T-helper 17 cell (primary cell): ENCODE measurements around the gene CCKAR. TPM values are rescaled to one million over a fixed set of nuclear protein-coding genes. Genes with fewer than 3 reads are reported as not detected.

Source experiments
- ATAC-seq: fragments of 150-1000 bp; cut with Tn5 transposase; 2 replicates; pipeline ENCODE4 v1.10.0; 2021; ENCODE audit warnings: mild to moderate bottlenecking, moderate library complexity
- DNase-seq, 3 donors: peaks; one replicate each; pipeline versions ENCODE4 v3.0.0 to v3.0.0-alpha.2; 2020 to 2021
- H3K9me3 ChIP-seq: one replicate; pipeline ENCODE4 v1.7.0; 2013; ENCODE audit warnings: low read length, mild to moderate bottlenecking; ENCODE audit not compliant: control insufficient read depth, poor library complexity, severe bottlenecking
- H3K27ac Mint-ChIP-seq: one replicate; pipeline ENCODE4 v1.8.0; 2022; ENCODE audit warnings: mild to moderate bottlenecking, moderate library complexity, mixed read lengths
- H3K27me3 Mint-ChIP-seq: one replicate; pipeline ENCODE4 v1.8.0; 2022; ENCODE audit warnings: mixed read lengths
- H3K36me3 Mint-ChIP-seq: one replicate; pipeline ENCODE4 v1.8.0; 2022; ENCODE audit warnings: low read depth, mixed read lengths
- H3K4me1 Mint-ChIP-seq: one replicate; pipeline ENCODE4 v1.8.0; 2022; ENCODE audit warnings: mild to moderate bottlenecking, mixed read lengths
- H3K4me3 Mint-ChIP-seq: one replicate; pipeline ENCODE4 v1.8.0; 2022; ENCODE audit warnings: mild to moderate bottlenecking, moderate library complexity, mixed read lengths
- total RNA-seq, 4 donors: library from RNA in 2 of 4; stranded (reverse) in 2 of 4; gene quantifications; one replicate each; pipeline ENCODE4 v1.2.3 and lab custom pipeline; 2022 to 2026

The CCKAR gene
- total RNA-seq, 2 donors from 2014 or later, result not detected

GRCh38 chr4:26462874-26463273 is 27.4 kb downstream of the CCKAR start:
- peaks cover 4% of the 10 kb centered on the region for H3K36me3 Mint-ChIP-seq
- peaks cover 7% of the 10 kb centered on the region for H3K4me1 Mint-ChIP-seq
- ATAC-seq (no peak), DNase-seq (no peak)
- peaks cover 25% of the 10 kb centered on the region for H3K27me3 Mint-ChIP-seq
- no peak overlapping the region for H3K4me3 Mint-ChIP-seq
- H3K27ac Mint-ChIP-seq, result no peak overlapping the region
- no peaks in the 10 kb centered on the region for H3K9me3 ChIP-seq

- DNase-seq, result no peak
- no peak overlapping the region for H3K27ac Mint-ChIP-seq
- H3K9me3 ChIP-seq, result no peaks in the 10 kb centered on the region
- peak overlapping the region; percentile 61 for H3K4me3 Mint-ChIP-seq
- no peak for ATAC-seq
- peaks cover under 1% of the 10 kb centered on the region for H3K36me3 Mint-ChIP-seq
- H3K4me1 Mint-ChIP-seq, result peaks cover 11% of the 10 kb centered on the region
- peaks cover 15% of the 10 kb centered on the region for H3K27me3 Mint-ChIP-seq
Observed at GRCh38 chr4:26459756-26460530, 30.3 kb downstream of the CCKAR start.

- no peaks in the 10 kb centered on the region for H3K9me3 ChIP-seq
- Mint-ChIP-seq H3K27ac (no peak overlapping the region), H3K36me3 (no peaks in the 10 kb centered on the region), H3K4me3 (peak overlapping the region; percentile 61), H3K4me1 (peaks cover 11% of the 10 kb centered on the region), H3K27me3 (peaks cover 8% of the 10 kb centered on the region)
- ATAC-seq (peak; percentile 72), DNase-seq (no peak)
Observed at GRCh38 chr4:26459054-26459755, 31.1 kb downstream of the CCKAR start.

- H3K4me3 Mint-ChIP-seq, result peak overlapping the region; percentile 39
- peaks cover 11% of the 10 kb centered on the region for H3K4me1 Mint-ChIP-seq
- ATAC-seq, result peak; percentile 40
Observed at GRCh38 chr4:26458157-26458561, 32.1 kb downstream of the CCKAR start.

GRCh38 chr4:26457412-26457811 is 32.9 kb downstream of the CCKAR start:
- Mint-ChIP-seq H3K27ac (no peak overlapping the region), H3K36me3 (no peaks in the 10 kb centered on the region), H3K4me3 (peak overlapping the region; percentile 39), H3K27me3 (peaks cover 6% of the 10 kb centered on the region), H3K4me1 (peaks cover 11% of the 10 kb centered on the region)
- no peak for DNase-seq
- H3K9me3 ChIP-seq, result no peaks in the 10 kb centered on the region
- ATAC-seq, result no peak

More at GRCh38 chr4:26458157-26458561, 32.1 kb downstream of the CCKAR start:
- Mint-ChIP-seq H3K36me3 (no peaks in the 10 kb centered on the region), H3K27me3 (peaks cover 6% of the 10 kb centered on the region), H3K27ac (no peak overlapping the region)
- no peak for DNase-seq
- no peaks in the 10 kb centered on the region for H3K9me3 ChIP-seq

- no peak for ATAC-seq
- no peaks in the 10 kb centered on the region for H3K9me3 ChIP-seq
- Mint-ChIP-seq H3K27ac (no peak overlapping the region), H3K27me3 (peaks cover 11% of the 10 kb centered on the region), H3K36me3 (no peaks in the 10 kb centered on the region), H3K4me3 (no peak overlapping the region), H3K4me1 (peaks cover 13% of the 10 kb centered on the region)
- DNase-seq, result no peak
Observed at GRCh38 chr4:26455571-26455970, 34.7 kb downstream of the CCKAR start.

- no peaks in the 10 kb centered on the region for H3K9me3 ChIP-seq
- Mint-ChIP-seq H3K27me3 (peaks cover 11% of the 10 kb centered on the region), H3K4me3 (no peak overlapping the region), H3K36me3 (no peaks in the 10 kb centered on the region), H3K4me1 (peaks cover 13% of the 10 kb centered on the region), H3K27ac (no peak overlapping the region)
- DNase-seq, result no peak
- no peak for ATAC-seq
Observed at GRCh38 chr4:26454961-26455360, 35.3 kb downstream of the CCKAR start.

- DNase-seq (no peak), ATAC-seq (no peak)
- no peak overlapping the region for H3K27ac Mint-ChIP-seq
- H3K36me3 Mint-ChIP-seq, result no peaks in the 10 kb centered on the region
- no peak overlapping the region for H3K4me3 Mint-ChIP-seq
- H3K9me3 ChIP-seq, result no peaks in the 10 kb centered on the region
- peaks cover 11% of the 10 kb centered on the region for H3K27me3 Mint-ChIP-seq
- peaks cover 6% of the 10 kb centered on the region for H3K4me1 Mint-ChIP-seq
Observed at GRCh38 chr4:26452565-26453531, 37.4 kb downstream of the CCKAR start.

- Mint-ChIP-seq H3K27ac (no peak overlapping the region), H3K36me3 (no peaks in the 10 kb centered on the region), H3K4me1 (peaks cover 2% of the 10 kb centered on the region), H3K4me3 (no peak overlapping the region), H3K27me3 (peaks cover 5% of the 10 kb centered on the region)
- DNase-seq, result no peak
- no peaks in the 10 kb centered on the region for H3K9me3 ChIP-seq
- no peak for ATAC-seq
Observed at GRCh38 chr4:26451597-26451996, 38.7 kb downstream of the CCKAR start.

GRCh38 chr4:26450418-26450817 is 39.9 kb downstream of the CCKAR start:
- H3K4me1 Mint-ChIP-seq, result peaks cover 2% of the 10 kb centered on the region
- no peaks in the 10 kb centered on the region for H3K36me3 Mint-ChIP-seq
- H3K27me3 Mint-ChIP-seq, result peaks cover 5% of the 10 kb centered on the region
- no peak for ATAC-seq
- no peak for DNase-seq
- H3K27ac Mint-ChIP-seq, result no peak overlapping the region
- H3K9me3 ChIP-seq, result no peaks in the 10 kb centered on the region
- no peak overlapping the region for H3K4me3 Mint-ChIP-seq

GRCh38 chr4:26447378-26447777 is 42.9 kb downstream of the CCKAR start:
- Mint-ChIP-seq H3K27me3 (peaks cover 5% of the 10 kb centered on the region), H3K36me3 (no peaks in the 10 kb centered on the region), H3K4me3 (no peak overlapping the region), H3K4me1 (peaks cover 2% of the 10 kb centered on the region), H3K27ac (no peak overlapping the region)
- ATAC-seq (no peak), DNase-seq (no peak)
- H3K9me3 ChIP-seq, result no peaks in the 10 kb centered on the region

GRCh38 chr4:26441771-26442170 is 48.5 kb downstream of the CCKAR start:
- ATAC-seq (no peak), DNase-seq (no peak)
- no peaks in the 10 kb centered on the region for H3K27me3 Mint-ChIP-seq
- H3K4me3 Mint-ChIP-seq, result no peak overlapping the region
- H3K27ac Mint-ChIP-seq, result no peak overlapping the region
- no peaks in the 10 kb centered on the region for H3K9me3 ChIP-seq
- H3K4me1 Mint-ChIP-seq, result peaks cover 4% of the 10 kb centered on the region
- H3K36me3 Mint-ChIP-seq, result no peaks in the 10 kb centered on the region

- ATAC-seq (no peak), DNase-seq (no peak)
- Mint-ChIP-seq H3K4me3 (no peak overlapping the region), H3K27me3 (no peaks in the 10 kb centered on the region), H3K27ac (no peak overlapping the region), H3K36me3 (no peaks in the 10 kb centered on the region), H3K4me1 (peaks cover 4% of the 10 kb centered on the region)
- H3K9me3 ChIP-seq, result no peaks in the 10 kb centered on the region
Observed at GRCh38 chr4:26441102-26441501, 49.2 kb downstream of the CCKAR start.
